HEK293T (cell line): ENCODE data around the gene IRF6.

Experiments used
- ARNT ChIP-seq: fragments of 450-650 bp; IDR thresholded peaks from 2 replicates; pipeline ENCODE4 v1.6.1; 2017; ENCODE audit warnings: mild to moderate bottlenecking
- CTBP1 ChIP-seq: fragments of 450-650 bp; IDR thresholded peaks from 2 replicates; pipeline ENCODE4 v1.6.1; 2016; ENCODE audit warnings: borderline replicate concordance
- ELF4 ChIP-seq: fragments of 450-650 bp; IDR thresholded peaks from 2 replicates; pipeline ENCODE4 v1.6.1; 2017; ENCODE audit warnings: antibody characterized with exemption
- FOXK2 ChIP-seq: fragments of 450-650 bp; IDR thresholded peaks from 2 replicates; pipeline ENCODE4 v1.6.1; 2016; ENCODE audit warnings: mild to moderate bottlenecking
- FOXM1 ChIP-seq: fragments of 450-650 bp; IDR thresholded peaks from 2 replicates; pipeline ENCODE4 v1.6.1; 2017; ENCODE audit warnings: mild to moderate bottlenecking, borderline replicate concordance
- HDGF ChIP-seq: fragments of 450-650 bp; IDR thresholded peaks from 2 replicates; pipeline ENCODE4 v1.6.1; 2017; ENCODE audit warnings: antibody characterized with exemption, borderline replicate concordance
- L3MBTL2 ChIP-seq: fragments of 450-650 bp; conservative IDR thresholded peaks from 2 replicates; pipeline ENCODE4 v1.6.1; 2016; ENCODE audit warnings: mild to moderate bottlenecking
- NFRKB ChIP-seq: fragments of 450-650 bp; IDR thresholded peaks from 2 replicates; pipeline ENCODE4 v1.6.1; 2016; ENCODE audit warnings: mild to moderate bottlenecking, moderate library complexity
- SP1 ChIP-seq: fragments of 450-650 bp; IDR thresholded peaks from 2 replicates; pipeline ENCODE4 v1.6.1; 2017
- SUZ12 ChIP-seq: fragments of 450-650 bp; IDR thresholded peaks from 2 replicates; pipeline ENCODE4 v1.6.1; 2016; ENCODE audit warnings: mild to moderate bottlenecking
- TARDBP ChIP-seq: fragments of 450-650 bp; IDR thresholded peaks from 2 replicates; pipeline ENCODE4 v1.6.1; 2016

- TF ChIP-seq ARNT (no peak), FOXM1 (no peak), HDGF (no peak), FOXK2 (no peak), CTBP1 (no peak), ELF4 (no peak), L3MBTL2 (no peak), TARDBP (no peak), SP1 (no peak), NFRKB (no peak), SUZ12 (no peak)
Measured at GRCh38 chr1:209741889-209742288, 64.1 kb downstream of the IRF6 start.
